NB4 (cell line): ENCODE measurements around the gene UMAD1.

Experiments used
- DNase-seq: peaks from one replicate; pipeline ENCODE4 v3.0.0; 2010; ENCODE audit warnings: low read depth
- H3K4me3 ChIP-seq: one replicate; pipeline ENCODE4 v1.5.1; 2011; ENCODE audit warnings: mild to moderate bottlenecking, low read depth, low read length, moderate library complexity
- CTCF ChIP-seq: IDR thresholded peaks from one replicate; pipeline ENCODE4 v1.5.1; 2012; ENCODE audit warnings: low read depth, low read length
- MAX ChIP-seq: IDR thresholded peaks from 2 replicates; pipeline ENCODE4 v1.6.1; 2011; ENCODE audit warnings: low read depth, low read length
- MYC ChIP-seq: IDR thresholded peaks from 2 replicates; pipeline ENCODE4 v1.6.1; 2011; ENCODE audit warnings: low read depth, low read length
- POLR2A ChIP-seq: IDR thresholded peaks from 2 replicates; pipeline ENCODE4 v1.6.1; 2011; ENCODE audit warnings: mild to moderate bottlenecking; ENCODE audit not compliant: insufficient read length; ENCODE audit errors: extremely low read depth

The UMAD1 gene

GRCh38 chr7:7919449-7919945, 278.9 kb downstream of the UMAD1 start:
- DNase-seq, result no peak
- no peak overlapping the region for H3K4me3 ChIP-seq

GRCh38 chr7:7920056-7920455, 279.5 kb downstream of the UMAD1 start:
- TF ChIP-seq MAX (no peak), MYC (no peak), CTCF (no peak), POLR2A (no peak)
- no peak overlapping the region for H3K4me3 ChIP-seq
- DNase-seq, result no peak

More at GRCh38 chr7:7919449-7919945, 278.9 kb downstream of the UMAD1 start:
- TF ChIP-seq POLR2A, result no peak
- no peak for TF ChIP-seq MAX
- no peak for TF ChIP-seq CTCF
- TF ChIP-seq MYC, result no peak

- no peak for TF ChIP-seq POLR2A
- DNase-seq, result no peak
- no peak overlapping the region for H3K4me3 ChIP-seq
These were observed 279.9 kb downstream of the UMAD1 start for GRCh38 chr7:7920481-7920880.

GRCh38 chr7:7921830-7922229, 281.3 kb downstream of the UMAD1 start:
- H3K4me3 ChIP-seq, result no peak overlapping the region
- TF ChIP-seq CTCF (no peak), POLR2A (no peak), MAX (no peak), MYC (no peak)
- DNase-seq, result no peak

GRCh38 chr7:7922684-7923385, 282.3 kb downstream of the UMAD1 start:
- H3K4me3 ChIP-seq, result no peak overlapping the region
- no peak for DNase-seq
- TF ChIP-seq MAX (no peak), CTCF (no peak), POLR2A (no peak), MYC (no peak)

GRCh38 chr7:7923818-7924217, 283.3 kb downstream of the UMAD1 start:
- DNase-seq, result no peak
- H3K4me3 ChIP-seq, result no peak overlapping the region
- TF ChIP-seq MYC (no peak), MAX (no peak)
